A673 (cell line): Measurements from ENCODE around the gene LYPLA2. TPM values are rescaled to one million over a fixed set of nuclear protein-coding genes. Genes with fewer than 3 reads are reported as not detected.

Experiments
- BruUV-seq: library from RNA; stranded (reverse); fragments of 400-500 nt; replicated peaks from 2 replicates; lab custom pipeline; 2021; lab: Mats Ljungman, UMichigan
- CTCF ChIA-PET: fragments of 300-600 bp; sonication (Branson Sonifier 250); formaldehyde crosslinking; loops from one replicate; lab custom pipeline; 2022; ENCODE audit warnings: antibody characterized with exemption; lab: Charles Lee
- POLR2A ChIA-PET: fragments of 300-600 bp; sonication (Branson Sonifier 250); formaldehyde crosslinking; loops from one replicate; lab custom pipeline; 2022; ENCODE audit warnings: antibody characterized with exemption; ENCODE audit not compliant: low non-redundant PET; lab: Charles Lee
- DNase-seq: peaks from one replicate; pipeline ENCODE4 v3.0.0-alpha.2; 2015; ENCODE audit warnings: low spot score
- H3K27ac ChIP-seq: fragments of 200-600 bp; sonication (generic); 2 replicates; pipeline ENCODE4 v1.5.1; 2016; ENCODE audit warnings: mixed run types, low read depth, mild to moderate bottlenecking, mixed read lengths, antibody characterized with exemption, low read length; ENCODE audit not compliant: poor library complexity, severe bottlenecking
- H3K27me3 ChIP-seq: fragments of 200-600 bp; sonication (generic); replicated peaks from 2 replicates; pipeline ENCODE4 v1.6.1; 2017; ENCODE audit warnings: mixed run types, low read depth, mild to moderate bottlenecking, mixed read lengths, antibody characterized with exemption, low read length; ENCODE audit not compliant: insufficient read depth, poor library complexity
- H3K36me3 ChIP-seq: fragments of 200-600 bp; sonication (generic); 2 replicates; pipeline ENCODE4 v1.6.1; 2016; ENCODE audit warnings: mixed run types, mild to moderate bottlenecking, mixed read lengths, antibody characterized with exemption, low read length; ENCODE audit not compliant: insufficient read depth, poor library complexity, severe bottlenecking
- H3K4me1 ChIP-seq: fragments of 200-600 bp; sonication (generic); 2 replicates; pipeline ENCODE4 v1.6.1; 2017; ENCODE audit warnings: mixed run types, mild to moderate bottlenecking, mixed read lengths, antibody characterized with exemption, low read length; ENCODE audit not compliant: insufficient read depth, poor library complexity, severe bottlenecking
- H3K4me3 ChIP-seq: fragments of 200-600 bp; sonication (generic); 2 replicates; pipeline ENCODE4 v1.5.1; 2016; ENCODE audit warnings: low read depth, mixed run types, mild to moderate bottlenecking, mixed read lengths, low read length; ENCODE audit not compliant: poor library complexity, severe bottlenecking
- H3K9me3 ChIP-seq: fragments of 200-600 bp; sonication (generic); 2 replicates; pipeline ENCODE4 v1.6.1; 2016; ENCODE audit warnings: mixed run types, low read depth, mild to moderate bottlenecking, mixed read lengths, antibody characterized with exemption, low read length; ENCODE audit not compliant: poor library complexity, severe bottlenecking
- EZH2 ChIP-seq: fragments of 200-600 bp; sonication (generic); IDR thresholded peaks from 2 replicates; pipeline ENCODE4 v1.6.1; 2017; ENCODE audit warnings: borderline replicate concordance, low read depth, mild to moderate bottlenecking, mixed read lengths, antibody characterized with exemption, low read length; ENCODE audit not compliant: poor library complexity, severe bottlenecking
- intact Hi-C: fragments of 100-400 bp; cut with micrococcal nuclease; formaldehyde crosslinking; loops from one replicate; pipeline ENCODE4 v1.10.0; 2022; ENCODE audit not compliant: unreplicated experiment
- total RNA-seq: library from RNA; stranded (reverse); gene quantifications from 2 replicates; pipeline ENCODE4 v1.2.3, GENCODE V29; 2021
- TF ChIP-seq, protein P1 (sequence below): fragments of 300-800, 200-600 bp; sonication (generic); conservative IDR thresholded peaks from 2 replicates; pipeline ENCODE4 v1.5.1; 2017; ENCODE audit warnings: low read depth, mild to moderate bottlenecking, antibody characterized with exemption, low read length, moderate library complexity, mixed read lengths

LYPLA2 gene
- total RNA-seq, 1 experiment from 2014 or later, result 66.2 TPM

- Histone ChIP-seq H3K27me3 (no peaks in the 10 kb centered on the region), H3K4me3 (no peak overlapping the region), H3K27ac (no peak overlapping the region), H3K9me3 (no peaks in the 10 kb centered on the region), H3K4me1 (no peaks in the 10 kb centered on the region), H3K36me3 (no peaks in the 10 kb centered on the region)
- DNase-seq, result no peak
- TF ChIP-seq, protein P1, sequence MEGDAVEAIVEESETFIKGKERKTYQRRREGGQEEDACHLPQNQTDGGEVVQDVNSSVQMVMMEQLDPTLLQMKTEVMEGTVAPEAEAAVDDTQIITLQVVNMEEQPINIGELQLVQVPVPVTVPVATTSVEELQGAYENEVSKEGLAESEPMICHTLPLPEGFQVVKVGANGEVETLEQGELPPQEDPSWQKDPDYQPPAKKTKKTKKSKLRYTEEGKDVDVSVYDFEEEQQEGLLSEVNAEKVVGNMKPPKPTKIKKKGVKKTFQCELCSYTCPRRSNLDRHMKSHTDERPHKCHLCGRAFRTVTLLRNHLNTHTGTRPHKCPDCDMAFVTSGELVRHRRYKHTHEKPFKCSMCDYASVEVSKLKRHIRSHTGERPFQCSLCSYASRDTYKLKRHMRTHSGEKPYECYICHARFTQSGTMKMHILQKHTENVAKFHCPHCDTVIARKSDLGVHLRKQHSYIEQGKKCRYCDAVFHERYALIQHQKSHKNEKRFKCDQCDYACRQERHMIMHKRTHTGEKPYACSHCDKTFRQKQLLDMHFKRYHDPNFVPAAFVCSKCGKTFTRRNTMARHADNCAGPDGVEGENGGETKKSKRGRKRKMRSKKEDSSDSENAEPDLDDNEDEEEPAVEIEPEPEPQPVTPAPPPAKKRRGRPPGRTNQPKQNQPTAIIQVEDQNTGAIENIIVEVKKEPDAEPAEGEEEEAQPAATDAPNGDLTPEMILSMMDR, result no peak
- TF ChIP-seq EZH2, result no peak
- intact Hi-C loops, result no loop called here
- POLR2A ChIA-PET, result no interaction called here
- CTCF ChIA-PET, result no interaction called here
- BruUV-seq, result no TSS peak
Measured at GRCh38 chr1:23817633-23818032, 26.7 kb downstream of the LYPLA2 start.

DNA sequence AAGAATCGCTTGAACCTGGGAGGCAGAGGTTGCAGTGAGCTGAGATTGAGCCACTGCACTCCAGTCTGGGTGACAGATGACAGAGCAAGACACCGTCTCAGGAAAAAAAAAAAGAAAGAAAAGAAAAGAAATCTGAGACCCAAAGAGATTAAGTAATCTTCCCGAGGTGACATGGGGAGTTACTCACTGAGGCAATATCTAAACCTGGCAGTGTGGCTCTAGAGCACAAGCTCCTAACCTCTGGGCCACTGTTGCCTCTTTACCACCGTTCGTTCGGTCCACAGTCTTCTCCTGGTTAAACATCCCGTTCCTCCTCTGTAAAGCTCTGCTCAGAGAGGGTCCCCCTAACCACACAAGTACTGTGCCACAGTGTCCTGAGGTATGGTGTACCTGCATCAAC, 32.8 kb downstream of the LYPLA2 start:
- no peak overlapping the region for H3K27ac ChIP-seq
- no peaks in the 10 kb centered on the region for H3K36me3 ChIP-seq
- no TSS peak for BruUV-seq
- H3K9me3 ChIP-seq, result no peaks in the 10 kb centered on the region
- TF ChIP-seq EZH2, result no peak
- TF ChIP-seq, protein P1, result no peak
- peaks cover 12% of the 10 kb centered on the region for H3K4me1 ChIP-seq
- CTCF ChIA-PET, result no interaction called here
- no peaks in the 10 kb centered on the region for H3K27me3 ChIP-seq
- no peak for DNase-seq
- POLR2A ChIA-PET, result no interaction called here
- peak overlapping the region; percentile 82 for H3K4me3 ChIP-seq
- intact Hi-C loops, result no loop called here

DNA sequence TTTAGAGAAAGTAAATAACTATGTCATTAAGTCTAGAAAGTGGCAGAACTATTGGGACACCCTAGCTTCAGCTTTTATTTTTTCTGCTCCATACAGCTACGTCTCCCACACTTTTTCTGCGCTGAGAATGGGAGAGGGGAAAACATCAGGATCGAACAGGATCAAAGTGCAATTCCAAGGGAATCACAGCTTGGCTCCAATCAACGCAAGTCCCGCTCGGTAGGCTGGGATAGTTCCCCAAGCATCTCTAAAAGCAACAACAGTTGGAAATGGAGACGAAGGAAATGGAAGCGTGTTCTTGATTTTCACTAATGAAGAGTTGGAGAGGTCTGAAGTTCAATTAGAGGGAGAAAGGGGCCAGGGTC, 33.7 kb downstream of the LYPLA2 start:
- CTCF ChIA-PET, result interaction anchor here (0.6 kb wide), 1 partner anchor 33 kb away, joined by 4 read pairs; no protein-coding TSS in a partner anchor
- TSS peak; percentile 81 for BruUV-seq
- peaks cover 12% of the 10 kb centered on the region for H3K4me1 ChIP-seq
- H3K9me3 ChIP-seq, result no peaks in the 10 kb centered on the region
- POLR2A ChIA-PET, result no interaction called here
- H3K36me3 ChIP-seq, result no peaks in the 10 kb centered on the region
- TF ChIP-seq, protein P1, result no peak
- TF ChIP-seq EZH2, result no peak
- intact Hi-C loops, result no loop called here
- DNase-seq, result no peak
- peak overlapping the region; percentile 82 for H3K4me3 ChIP-seq
- H3K27ac ChIP-seq, result peak overlapping the region; percentile 93
- no peaks in the 10 kb centered on the region for H3K27me3 ChIP-seq
